GM18873 (cell line): ENCODE results near the gene KIF17.

Experiments used
- ATAC-seq: cut with Tn5 transposase; IDR thresholded peaks from one replicate; pipeline ENCODE4 v1.9.1; 2021; ENCODE audit warnings: mild to moderate bottlenecking, moderate library complexity, moderate number of reproducible peaks; ENCODE audit not compliant: unreplicated experiment, low FRiP score

KIF17 gene

GRCh38 chr1:20633190-20634064 is 84.4 kb downstream of the KIF17 start, which contains the start of gene PINK1:
Gene PINK1, plus strand, starts transcription at chr1:20633458. Its CDS starts 91 bp downstream, at chr1:20633549.
- no peak for ATAC-seq

- no peak for ATAC-seq
Observed at GRCh38 chr1:20632386-20632785, 85.4 kb downstream of the KIF17 start.

- no peak for ATAC-seq
Observed at GRCh38 chr1:20630729-20631128, 87.1 kb downstream of the KIF17 start.

GRCh38 chr1:20626524-20626923 is 91.3 kb downstream of the KIF17 start:
- ATAC-seq, result no peak

GRCh38 chr1:20626098-20626427 is 91.7 kb downstream of the KIF17 start:
- ATAC-seq, result no peak

GRCh38 chr1:20625176-20626097 is 92.4 kb downstream of the KIF17 start:
- ATAC-seq, result no peak

- no peak for ATAC-seq
Observed at GRCh38 chr1:20624709-20625108, 93.1 kb downstream of the KIF17 start.

- no peak for ATAC-seq
Observed at GRCh38 chr1:20621012-20621411, 96.8 kb downstream of the KIF17 start.

GRCh38 chr1:20619999-20620398 is 97.8 kb downstream of the KIF17 start:
- ATAC-seq, result no peak

GRCh38 chr1:20618550-20618949 is 99.3 kb downstream of the KIF17 start:
- no peak for ATAC-seq

GRCh38 chr1:20616847-20617487 is 100.8 kb downstream of the KIF17 start:
- no peak for ATAC-seq

- no peak for ATAC-seq
Observed at GRCh38 chr1:20615946-20616846, 101.6 kb downstream of the KIF17 start.

- ATAC-seq, result no peak
Observed at GRCh38 chr1:20614131-20614579, 103.7 kb downstream of the KIF17 start.
